Naive B cell (primary cell): Measurements from ENCODE around the gene IL26. TPM values are rescaled to one million over a fixed set of nuclear protein-coding genes. Genes with fewer than 3 reads are reported as not detected.

Source experiments
- ATAC-seq, 2 donors: fragments of 150-1000 bp; cut with Tn5 transposase; 2 replicates each; pipeline ENCODE4 v1.10.0; 2021; ENCODE audit warnings: low read depth in 2 of 2, mild to moderate bottlenecking in 2 of 2, moderate library complexity in 2 of 2
- DNase-seq: peaks from one replicate; pipeline ENCODE4 v3.0.0; 2022
- H3K27ac Mint-ChIP-seq, 6 donors: one replicate each; pipeline ENCODE4 v1.8.0; 2020 to 2022; ENCODE audit warnings: mild to moderate bottlenecking in 6 of 6, mixed read lengths in 6 of 6, moderate library complexity in 5 of 6, inconsistent platforms in 2 of 6
- H3K27me3 Mint-ChIP-seq, 3 donors: one replicate each; pipeline ENCODE4 v1.8.0; 2021 to 2022; ENCODE audit warnings: mixed read lengths in 3 of 3, mild to moderate bottlenecking in 1 of 3
- H3K36me3 Mint-ChIP-seq, 2 donors: one replicate each; pipeline ENCODE4 v1.8.0; 2020 to 2022; ENCODE audit warnings: mixed read lengths in 2 of 2, inconsistent platforms in 1 of 2, mild to moderate bottlenecking in 1 of 2
- H3K4me1 Mint-ChIP-seq, 3 donors: one replicate each; pipeline ENCODE4 v1.8.0; 2020 to 2022; ENCODE audit warnings: mixed read lengths in 3 of 3, inconsistent platforms in 1 of 3, mild to moderate bottlenecking in 1 of 3, moderate library complexity in 1 of 3
- H3K4me3 Mint-ChIP-seq, 8 donors: one replicate each; pipeline ENCODE4 v1.8.0; 2020 to 2022; ENCODE audit warnings: mild to moderate bottlenecking in 8 of 8, mixed read lengths in 8 of 8, moderate library complexity in 8 of 8, inconsistent platforms in 2 of 8
- H3K9me3 Mint-ChIP-seq, 7 donors: one replicate each; pipeline ENCODE4 v1.8.0; 2020 to 2022; ENCODE audit warnings: mixed read lengths in 7 of 7, mild to moderate bottlenecking in 5 of 7, inconsistent platforms in 2 of 7, moderate library complexity in 1 of 7
- polyA plus RNA-seq, 6 donors: library from polyadenylated mRNA; unstranded; fragments of 300-500 nt; fragmentation: Illumina TruSeq; gene quantifications; one replicate each; pipeline ENCODE4 v1.2.3, GENCODE V29; 2021; ENCODE audit warnings: low read depth in 6 of 6

IL26 gene
- polyA plus RNA-seq, 6 donors from 2014 or later: not detected

DNA sequence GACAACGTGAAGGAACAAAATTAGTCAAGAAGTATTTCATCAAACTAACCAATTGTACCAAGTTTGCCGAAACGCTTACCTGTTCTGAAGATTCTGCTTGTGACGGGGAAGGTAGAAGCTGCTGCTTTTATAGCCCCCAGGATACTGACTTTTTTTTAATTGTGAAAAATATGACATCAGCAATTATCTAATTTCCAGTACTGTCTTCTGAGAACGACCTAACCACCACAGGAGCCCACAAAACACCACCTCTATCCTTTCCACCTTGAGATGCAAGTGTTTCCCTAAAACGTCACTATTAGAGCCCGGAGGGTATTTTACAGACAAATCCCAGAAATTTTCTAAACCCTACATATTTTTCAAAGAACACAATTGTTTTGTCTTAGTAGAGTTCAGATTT is 27.9 kb upstream of the IL26 start, which contains the start of gene IL22:
IL22 (minus strand) TSS at position 101 of the 400 bp plus-strand sequence. CDS start 156 bp downstream, outside the sequence.
- Mint-ChIP-seq H3K27ac (peak within 1 kb of the TSS in 1 of 6 donors; percentile 58), H3K27me3 (peaks cover 7 to 33% (median 22%) of the 10 kb centered on the region in 3 donors), H3K9me3 (no peaks in the 10 kb centered on the region), H3K36me3 (no peaks in the 10 kb centered on the region), H3K4me3 (peak within 1 kb of the TSS in 1 of 8 donors; percentile 7), H3K4me1 (no peaks in the 10 kb centered on the region)
- DNase-seq: no peak
- no peak for ATAC-seq

GRCh38 chr12:68252077-68252476 is 26.5 kb upstream of the IL26 start:
- no peak for DNase-seq
- ATAC-seq: no peak
- Mint-ChIP-seq H3K4me1 (no peaks in the 10 kb centered on the region), H3K36me3 (no peaks in the 10 kb centered on the region), H3K27ac (peak overlapping the region in 1 of 6 donors; percentile 3), H3K27me3 (peaks cover 7 to 24% (median 22%) of the 10 kb centered on the region in 3 donors), H3K9me3 (no peaks in the 10 kb centered on the region), H3K4me3 (no peak overlapping the region)

DNA sequence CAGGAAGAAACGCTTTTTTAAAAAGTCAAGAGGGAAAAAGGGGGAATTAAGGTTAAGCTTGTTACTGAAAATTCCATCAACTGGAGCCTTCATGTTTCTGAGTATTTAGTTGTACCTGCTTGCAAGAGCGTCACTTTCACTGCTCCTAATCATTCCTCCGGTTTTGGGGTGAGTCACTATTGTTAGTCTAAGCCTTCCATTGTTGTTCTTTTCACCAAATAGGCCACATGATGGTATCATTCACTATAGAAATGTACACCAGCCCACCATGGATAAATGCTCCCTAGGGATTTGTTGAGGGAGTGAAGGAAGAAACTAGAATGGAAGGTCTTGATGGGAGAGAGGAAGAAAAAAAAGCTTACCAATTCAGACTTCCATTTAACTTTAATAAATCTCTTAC is 24.8 kb upstream of the IL26 start:
- Mint-ChIP-seq H3K27ac (no peak overlapping the region), H3K36me3 (no peaks in the 10 kb centered on the region), H3K4me1 (no peaks in the 10 kb centered on the region), H3K27me3 (peaks cover 7 to 28% (median 22%) of the 10 kb centered on the region in 3 donors), H3K9me3 (no peaks in the 10 kb centered on the region), H3K4me3 (no peak overlapping the region)
- DNase-seq (no peak), ATAC-seq (no peak)

DNA sequence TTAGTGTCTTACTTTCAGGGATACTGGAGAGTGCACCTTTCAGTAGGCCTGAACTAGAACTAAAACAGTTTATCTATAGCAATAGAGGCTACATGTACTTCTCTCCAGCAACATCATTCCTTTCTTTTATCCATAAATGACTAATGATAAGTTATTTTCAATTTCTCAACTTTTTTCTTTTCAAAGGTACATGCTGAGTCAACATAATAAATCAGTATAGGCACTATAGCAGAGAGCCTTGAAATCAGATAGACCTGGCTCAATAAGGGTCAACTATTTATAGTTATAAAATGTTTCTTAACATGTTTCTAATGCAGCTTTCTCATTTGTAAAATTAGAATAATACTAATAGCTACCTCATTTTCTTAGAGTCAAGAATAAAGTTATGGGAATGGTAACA is 22.2 kb upstream of the IL26 start:
- Mint-ChIP-seq H3K36me3 (no peaks in the 10 kb centered on the region), H3K9me3 (no peaks in the 10 kb centered on the region), H3K4me1 (no peaks in the 10 kb centered on the region), H3K27me3 (peaks cover 5 to 16% (median 13%) of the 10 kb centered on the region in 3 donors), H3K4me3 (no peak overlapping the region), H3K27ac (peak overlapping the region in 1 of 6 donors; percentile 3)
- DNase-seq (no peak), ATAC-seq (no peak)

DNA sequence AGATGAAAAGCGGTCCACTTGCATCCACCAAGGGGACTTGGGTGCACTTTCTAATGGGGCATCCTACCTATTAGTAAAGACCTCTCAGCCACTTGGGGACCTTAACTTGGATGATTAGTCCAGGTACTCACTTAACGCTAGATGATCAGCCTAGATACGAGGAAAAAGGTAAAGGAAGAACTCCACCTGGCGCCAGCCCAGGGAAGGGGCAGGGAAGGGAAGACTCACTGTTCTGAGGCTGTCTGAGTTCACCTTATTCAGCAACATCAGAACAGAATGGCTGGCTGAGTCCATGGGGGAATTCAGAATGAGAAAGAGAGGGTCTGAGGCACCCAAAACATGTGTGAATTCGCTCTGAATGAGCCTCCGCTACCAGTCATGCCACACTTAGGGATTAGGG is 20.7 kb upstream of the IL26 start:
- H3K4me1 Mint-ChIP-seq: peaks cover under 1 to 3% (median under 1%) of the 10 kb centered on the region in 3 donors
- H3K27ac Mint-ChIP-seq: no peak overlapping the region
- H3K27me3 Mint-ChIP-seq: peaks cover 0 to 5% (median 0%) of the 10 kb centered on the region in 3 donors
- DNase-seq (no peak), ATAC-seq (no peak)
- H3K36me3 Mint-ChIP-seq: no peaks in the 10 kb centered on the region
- H3K4me3 Mint-ChIP-seq: no peak overlapping the region
- H3K9me3 Mint-ChIP-seq: no peaks in the 10 kb centered on the region

DNA sequence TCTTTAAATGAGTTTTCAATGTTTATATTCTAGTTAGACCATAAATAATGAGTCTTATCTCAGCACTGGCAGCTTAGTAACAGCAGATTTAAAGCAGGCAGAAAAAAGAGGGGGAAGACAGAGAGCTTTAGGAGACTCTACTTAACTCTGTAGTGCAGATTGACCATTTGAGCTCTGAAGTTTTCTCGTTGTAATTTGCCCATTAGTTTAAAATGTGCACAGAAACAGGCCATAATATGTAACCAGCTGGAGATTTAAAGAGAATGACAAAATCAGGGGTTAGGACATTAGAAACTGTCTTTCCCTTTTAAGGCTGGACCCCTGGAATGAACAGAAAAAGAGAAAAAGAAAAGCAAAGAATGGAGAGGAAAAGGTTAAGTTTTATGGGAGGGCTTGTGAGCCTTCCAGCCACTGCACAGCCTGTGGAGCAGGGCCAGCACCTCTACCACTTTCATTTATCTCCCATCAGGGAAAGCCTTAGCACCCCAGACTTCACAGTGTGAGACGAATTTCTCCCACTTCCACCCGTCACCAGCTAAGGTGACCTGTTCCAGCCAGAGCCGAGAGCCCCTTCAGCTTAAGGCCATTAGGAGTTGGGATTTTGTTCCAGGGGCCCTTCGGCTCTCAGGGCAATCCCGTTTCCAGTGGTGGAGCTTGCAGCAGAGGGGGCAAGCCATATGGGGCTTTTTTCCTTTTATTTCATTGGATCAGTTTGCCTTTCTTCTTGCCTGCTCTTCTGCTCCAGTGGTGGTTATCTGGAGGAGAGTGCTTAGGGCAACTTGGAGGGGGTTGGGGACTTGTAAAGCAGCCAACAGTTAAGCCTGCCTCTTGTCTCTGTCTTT is 19.8 kb upstream of the IL26 start:
- ATAC-seq: no peak
- Mint-ChIP-seq H3K4me3 (no peak overlapping the region), H3K4me1 (peaks cover 10 to 13% (median 10%) of the 10 kb centered on the region in 3 donors), H3K9me3 (no peaks in the 10 kb centered on the region), H3K27me3 (peaks cover 0 to 5% (median 0%) of the 10 kb centered on the region in 3 donors), H3K36me3 (no peaks in the 10 kb centered on the region), H3K27ac (no peak overlapping the region)
- no peak for DNase-seq

GRCh38 chr12:68242777-68243176 is 17.2 kb upstream of the IL26 start:
- Mint-ChIP-seq H3K27ac (no peak overlapping the region), H3K4me1 (peaks cover 12 to 18% (median 13%) of the 10 kb centered on the region in 3 donors), H3K9me3 (no peaks in the 10 kb centered on the region), H3K27me3 (peaks cover 0 to 5% (median 0%) of the 10 kb centered on the region in 3 donors), H3K4me3 (no peak overlapping the region), H3K36me3 (no peaks in the 10 kb centered on the region)
- ATAC-seq (no peak), DNase-seq (no peak)

GRCh38 chr12:68240975-68241374 is 15.4 kb upstream of the IL26 start:
- no peaks in the 10 kb centered on the region for H3K36me3 Mint-ChIP-seq
- peaks cover 25 to 34% (median 26%) of the 10 kb centered on the region in 3 donors for H3K4me1 Mint-ChIP-seq
- no peaks in the 10 kb centered on the region for H3K9me3 Mint-ChIP-seq
- H3K4me3 Mint-ChIP-seq: peak overlapping the region in 7 of 8 donors; percentile 25 to 74 (median 34)
- DNase-seq (peak; percentile 51), ATAC-seq (peak; percentile 92 to 95)
- H3K27me3 Mint-ChIP-seq: no peaks in the 10 kb centered on the region
- H3K27ac Mint-ChIP-seq: peak overlapping the region; percentile 69 to 92 (median 86)

- Mint-ChIP-seq H3K27me3 (no peaks in the 10 kb centered on the region), H3K4me3 (no peak overlapping the region), H3K4me1 (peaks cover 26 to 36% (median 30%) of the 10 kb centered on the region in 3 donors), H3K9me3 (no peaks in the 10 kb centered on the region), H3K36me3 (no peaks in the 10 kb centered on the region), H3K27ac (peak overlapping the region in 3 of 6 donors; percentile 32 to 81 (median 62))
- ATAC-seq (no peak), DNase-seq (no peak)
Measured at GRCh38 chr12:68240079-68240478, 14.5 kb upstream of the IL26 start.

DNA sequence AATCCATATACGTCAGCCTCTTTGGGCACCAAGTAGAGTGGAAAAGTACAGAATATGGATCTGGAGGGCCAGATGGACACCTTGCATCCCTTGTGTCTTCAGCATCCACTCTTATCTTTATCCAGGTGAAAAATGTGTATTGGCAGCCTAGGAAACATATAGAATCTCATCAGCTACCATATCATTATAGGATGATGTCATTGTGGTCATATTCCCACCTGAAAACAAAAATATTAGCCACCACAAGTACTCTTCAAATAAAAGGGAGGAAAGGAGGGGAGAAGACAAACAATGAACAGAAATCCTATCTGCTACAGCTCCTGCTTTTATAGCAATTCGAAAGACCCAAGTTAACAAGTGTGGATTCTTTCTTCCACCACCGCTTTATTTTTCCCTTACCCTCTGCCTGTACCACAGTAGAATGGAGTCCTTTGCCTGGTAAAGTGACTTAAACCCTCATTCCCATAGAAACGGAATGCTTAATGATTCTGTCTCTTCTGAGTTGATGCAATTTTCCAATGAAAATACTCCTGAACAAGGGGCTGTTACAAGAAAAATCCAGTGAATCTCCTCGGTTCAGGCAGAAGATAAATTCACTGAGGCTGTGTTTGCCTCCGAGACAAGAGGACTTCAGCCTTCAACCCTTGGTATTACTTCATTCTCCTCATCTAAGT is 13.8 kb upstream of the IL26 start:
- Mint-ChIP-seq H3K4me3 (no peak overlapping the region), H3K36me3 (no peaks in the 10 kb centered on the region), H3K27me3 (no peaks in the 10 kb centered on the region), H3K27ac (peak overlapping the region in 1 of 6 donors; percentile 19), H3K4me1 (peaks cover 26 to 36% (median 30%) of the 10 kb centered on the region in 3 donors), H3K9me3 (no peaks in the 10 kb centered on the region)
- ATAC-seq (no peak), DNase-seq (no peak)

GRCh38 chr12:68237619-68238018 is 12.0 kb upstream of the IL26 start:
- H3K4me1 Mint-ChIP-seq: peaks cover 26 to 36% (median 30%) of the 10 kb centered on the region in 3 donors

GRCh38 chr12:68237078-68237477 is 11.5 kb upstream of the IL26 start:
- DNase-seq (no peak), ATAC-seq (no peak)
- Mint-ChIP-seq H3K4me1 (peaks cover 26 to 36% (median 30%) of the 10 kb centered on the region in 3 donors), H3K9me3 (no peaks in the 10 kb centered on the region), H3K36me3 (no peaks in the 10 kb centered on the region), H3K4me3 (peak overlapping the region; percentile 78 to 96 (median 92)), H3K27ac (peak overlapping the region; percentile 86 to 98 (median 94)), H3K27me3 (no peaks in the 10 kb centered on the region)

More at GRCh38 chr12:68237619-68238018, 12.0 kb upstream of the IL26 start:
- Mint-ChIP-seq H3K36me3 (no peaks in the 10 kb centered on the region), H3K27ac (peak overlapping the region in 4 of 6 donors; percentile 10 to 90 (median 80)), H3K4me3 (peak overlapping the region in 2 of 8 donors; percentile 78 to 90), H3K27me3 (no peaks in the 10 kb centered on the region), H3K9me3 (no peaks in the 10 kb centered on the region)
- ATAC-seq (no peak), DNase-seq (no peak)

- no peaks in the 10 kb centered on the region for H3K36me3 Mint-ChIP-seq
- no peaks in the 10 kb centered on the region for H3K9me3 Mint-ChIP-seq
- peak overlapping the region; percentile 86 to 98 (median 94) for H3K27ac Mint-ChIP-seq
- peak; percentile 70 to 74 for ATAC-seq
- H3K4me1 Mint-ChIP-seq: peaks cover 26 to 35% (median 30%) of the 10 kb centered on the region in 3 donors
- H3K27me3 Mint-ChIP-seq: no peaks in the 10 kb centered on the region
- H3K4me3 Mint-ChIP-seq: peak overlapping the region; percentile 78 to 96 (median 92)
- DNase-seq: peak; percentile 46
Measured at GRCh38 chr12:68236421-68237059, 10.9 kb upstream of the IL26 start.
